Measurements from ENCODE around the gene GOLGA1. TPM values are rescaled to one million over a fixed set of nuclear protein-coding genes. Genes with fewer than 3 reads are reported as not detected.
A peak's percentile ranks its signal among the peaks of the same experiment; 100 is the strongest.

GOLGA1 gene
- total RNA-seq, 4 donors from 2014 or later = 23.5 to 44.4 (median 28.4) TPM

GRCh38 chr9:124855566-124855943, 85.3 kb downstream of the GOLGA1 start:
- TF ChIP-seq CTCF (IDR thresholded peaks at IDR 0.05) = no peak
- no peak for DNase-seq (ENCODE audit: low spot score in 2 of 2)
- 82 to 88% methylated on average over 18 of the region's 18 CpGs for WGBS, 2 donors
- H3K4me3 ChIP-seq = no peak overlapping the region
- H3K36me3 ChIP-seq = peaks cover 0 to 47% (median 8%) of the 10 kb centered on the region in 3 donors
- peaks cover 0 to 51% (median 26%) of the 10 kb centered on the region in 4 donors for H3K4me1 ChIP-seq
- no peaks in the 10 kb centered on the region for H3K27me3 ChIP-seq
- H3K27ac ChIP-seq = peak overlapping the region in 1 of 4 donors; percentile 36
- no peaks in the 10 kb centered on the region for H3K9me3 ChIP-seq

GRCh38 chr9:124854822-124855221, 86.1 kb downstream of the GOLGA1 start:
- Histone ChIP-seq H3K36me3 (peaks cover 0 to 40% (median 4%) of the 10 kb centered on the region in 3 donors), H3K9me3 (no peaks in the 10 kb centered on the region), H3K27ac (peak overlapping the region in 1 of 4 donors; percentile 36), H3K4me1 (peaks cover 0 to 50% (median 19%) of the 10 kb centered on the region in 4 donors), H3K27me3 (no peaks in the 10 kb centered on the region), H3K4me3 (no peak overlapping the region)
- TF ChIP-seq EP300 (IDR thresholded peaks at IDR 0.05) (no peak), POLR2A (IDR thresholded peaks at IDR 0.05) (no peak), CTCF (IDR thresholded peaks at IDR 0.05) (no peak)
- 60 to 63% methylated on average over 7 of the region's 7 CpGs for WGBS, 2 donors
- DNase-seq (ENCODE audit: low spot score in 2 of 2) = no peak

- H3K4me1 ChIP-seq = peaks cover 0 to 48% (median 16%) of the 10 kb centered on the region in 4 donors
- H3K27ac ChIP-seq = peak overlapping the region in 2 of 4 donors; percentile 66
- no peak overlapping the region for H3K4me3 ChIP-seq
- no peaks in the 10 kb centered on the region for H3K9me3 ChIP-seq
- TF ChIP-seq EP300 (IDR thresholded peaks at IDR 0.05) = no peak
- no peak for TF ChIP-seq POLR2A (IDR thresholded peaks at IDR 0.05)
- no peak for TF ChIP-seq CTCF (IDR thresholded peaks at IDR 0.05)
- no peaks in the 10 kb centered on the region for H3K27me3 ChIP-seq
- WGBS, 2 donors = 82 to 85% methylated on average over 8 of the region's 8 CpGs
- DNase-seq (ENCODE audit: low spot score in 2 of 2) = no peak
- H3K36me3 ChIP-seq = peaks cover 0 to 33% (median 0%) of the 10 kb centered on the region in 3 donors
These were observed 86.7 kb downstream of the GOLGA1 start for GRCh38 chr9:124854161-124854560.

GRCh38 chr9:124853605-124854143, 87.2 kb downstream of the GOLGA1 start:
- Histone ChIP-seq H3K4me1 (peaks cover 0 to 43% (median 16%) of the 10 kb centered on the region in 4 donors), H3K9me3 (no peaks in the 10 kb centered on the region), H3K36me3 (peaks cover 0 to 28% (median 0%) of the 10 kb centered on the region in 3 donors), H3K27me3 (no peaks in the 10 kb centered on the region), H3K27ac (peak overlapping the region; percentile 29 to 66 (median 57)), H3K4me3 (peak overlapping the region; percentile 30 to 48 (median 46))
- TF ChIP-seq EP300 (IDR thresholded peaks at IDR 0.05) = no peak
- no peak for TF ChIP-seq POLR2A (IDR thresholded peaks at IDR 0.05)
- TF ChIP-seq CTCF (IDR thresholded peaks at IDR 0.05) = no peak
- DNase-seq (ENCODE audit: low spot score in 2 of 2) = no peak
- WGBS, 2 donors = 59 to 72% methylated on average over 7 of the region's 11 CpGs

GRCh38 chr9:124852829-124853531, 87.9 kb downstream of the GOLGA1 start, which contains the start of gene WDR38:
TSS of gene WDR38 (plus strand) at chr9:124853460. CDS start at chr9:124853532, 72 bp downstream.
- Histone ChIP-seq H3K4me1 (peaks cover 0 to 41% (median 16%) of the 10 kb centered on the region in 4 donors), H3K27me3 (no peaks in the 10 kb centered on the region), H3K27ac (peak within 1 kb of the TSS; percentile 29 to 66 (median 57)), H3K36me3 (peaks cover 0 to 22% (median 0%) of the 10 kb centered on the region in 3 donors), H3K4me3 (peak within 1 kb of the TSS; percentile 30 to 48 (median 46)), H3K9me3 (no peaks in the 10 kb centered on the region)
- peak; percentile 44 to 58 for DNase-seq (ENCODE audit: low spot score in 2 of 2)
- TF ChIP-seq EP300 (IDR thresholded peaks at IDR 0.05) (peak in 1 of 2 donors; percentile 54), POLR2A (IDR thresholded peaks at IDR 0.05) (no peak), CTCF (IDR thresholded peaks at IDR 0.05) (peak; percentile 98 to 100 (median 99))
- WGBS, 2 donors = 1 to 3% methylated on average over 15 to 31 of the region's 51 CpGs
